HepG2 (cell line): Measurements from ENCODE around the gene GDPD5. TPM values are rescaled to one million over a fixed set of nuclear protein-coding genes. Genes with fewer than 3 reads are reported as not detected.

Experiments
- CAMTA2 ChIP-seq: sonication (generic); formaldehyde crosslinking; IDR thresholded peaks from 2 replicates; pipeline ENCODE4 v1.4.0; 2020; ENCODE audit warnings: mild to moderate bottlenecking, missing genetic modification reagents, borderline replicate concordance
- DNMT1 ChIP-seq: sonication (generic); formaldehyde crosslinking; IDR thresholded peaks from 2 replicates; pipeline ENCODE4 v1.5.1; 2020; ENCODE audit warnings: mild to moderate bottlenecking, missing genetic modification reagents
- HDAC6 ChIP-seq: fragments of 200-600 bp; sonication (generic); IDR thresholded peaks from 2 replicates; pipeline ENCODE4 v1.7.0; 2017; ENCODE audit warnings: mild to moderate bottlenecking, antibody characterized with exemption, low read length, low read depth
- NPAS2 ChIP-seq: sonication (generic); formaldehyde crosslinking; IDR thresholded peaks from 2 replicates; pipeline ENCODE4 v1.8.0; 2022; ENCODE audit warnings: mild to moderate bottlenecking, missing genetic modification reagents, borderline replicate concordance
- SIN3B ChIP-seq: fragments of 150-350 bp; IDR thresholded peaks from 2 replicates; pipeline ENCODE4 v1.6.1; 2014; ENCODE audit warnings: low read length
- SMAD9 ChIP-seq: sonication (generic); formaldehyde crosslinking; IDR thresholded peaks from 2 replicates; pipeline ENCODE4 v1.5.1; 2020; ENCODE audit warnings: mild to moderate bottlenecking, missing genetic modification reagents
- SPEN ChIP-seq: sonication (generic); formaldehyde crosslinking; IDR thresholded peaks from 2 replicates; pipeline ENCODE4 v1.5.1; 2020; ENCODE audit warnings: low read depth, mild to moderate bottlenecking, missing genetic modification reagents
- TGIF2 ChIP-seq: IDR thresholded peaks from 2 replicates; pipeline ENCODE4 v1.6.1; 2016; ENCODE audit warnings: control low read depth, missing compliant biosample characterization
- TMF1 ChIP-seq: sonication (generic); formaldehyde crosslinking; IDR thresholded peaks from 2 replicates; pipeline ENCODE4 v1.8.1; 2022; ENCODE audit warnings: low read depth, missing genetic modification reagents
- WIZ ChIP-seq: sonication (generic); formaldehyde crosslinking; IDR thresholded peaks from 2 replicates; pipeline ENCODE4 v1.5.1; 2020; ENCODE audit warnings: mild to moderate bottlenecking, missing genetic modification reagents
- ZNF530 ChIP-seq: sonication (generic); formaldehyde crosslinking; IDR thresholded peaks from 2 replicates; pipeline ENCODE4 v1.5.0; 2020; ENCODE audit warnings: low read depth, mild to moderate bottlenecking, missing genetic modification reagents
- ZNF563 ChIP-seq: sonication (generic); formaldehyde crosslinking; IDR thresholded peaks from 2 replicates; pipeline ENCODE4 v1.8.0; 2022; ENCODE audit warnings: mild to moderate bottlenecking, moderate library complexity, missing genetic modification reagents
- polyA plus RNA-seq, 8 experiments: library from polyadenylated mRNA; depleted of rRNA in 3 of 8; stranded (reverse) in 7 of 8; unstranded in 1 of 8; fragments of >200 nt; fragmentation: Illumina TruSeq in 4 of 8; extraction: Trizol in 4 of 8; gene quantifications; 2 replicates each; pipeline versions ENCODE4 v1.2.1 to v1.2.3, GENCODE V29; 2011 to 2016; ENCODE audit warnings: low read depth in 4 of 8, missing spikeins in 1 of 8, mixed read lengths in 1 of 8; ENCODE audit not compliant: insufficient read depth in 1 of 8
- total RNA-seq, 5 experiments: library from RNA; depleted of rRNA; stranded (reverse); fragments of >200 nt; fragmentation: Illumina TruSeq; extraction: Trizol; gene quantifications; 2 replicates each; pipeline ENCODE4 v1.2.3, GENCODE V29; 2016; ENCODE audit warnings: low read depth in 1 of 5
- TF ChIP-seq, protein P1 (sequence below): IDR thresholded peaks from 2 replicates; pipeline ENCODE4 v1.6.1; 2016; ENCODE audit warnings: low read depth, control low read depth
- TF ChIP-seq, protein P2 (sequence below): sonication (generic); formaldehyde crosslinking; IDR thresholded peaks from 2 replicates; pipeline ENCODE4 v1.8.1; 2023; ENCODE audit warnings: mild to moderate bottlenecking, moderate library complexity, missing genetic modification reagents
- TF ChIP-seq, protein P3 (sequence below): sonication (generic); formaldehyde crosslinking; IDR thresholded peaks from 2 replicates; pipeline ENCODE4 v1.4.0; 2020; ENCODE audit warnings: missing genetic modification reagents, borderline replicate concordance
- TF ChIP-seq, protein P4 (sequence below): sonication (generic); formaldehyde crosslinking; IDR thresholded peaks from 2 replicates; pipeline ENCODE4 v1.5.0; 2020; ENCODE audit warnings: missing genetic modification reagents
- TF ChIP-seq, protein P5 (sequence below): sonication (generic); formaldehyde crosslinking; IDR thresholded peaks from 2 replicates; pipeline ENCODE4 v1.4.0; 2020; ENCODE audit warnings: missing genetic modification reagents
- TF ChIP-seq, protein P6 (sequence below): sonication (generic); formaldehyde crosslinking; IDR thresholded peaks from 2 replicates; pipeline ENCODE4 v1.8.0; 2023; ENCODE audit warnings: mild to moderate bottlenecking, missing genetic modification reagents

Gene GDPD5
- total and polyA plus RNA-seq, 2 of the 13 experiments (the other 11 are each of a cell fraction or from before 2014, with no cell fraction given): 55.0 to 67.5 TPM

DNA sequence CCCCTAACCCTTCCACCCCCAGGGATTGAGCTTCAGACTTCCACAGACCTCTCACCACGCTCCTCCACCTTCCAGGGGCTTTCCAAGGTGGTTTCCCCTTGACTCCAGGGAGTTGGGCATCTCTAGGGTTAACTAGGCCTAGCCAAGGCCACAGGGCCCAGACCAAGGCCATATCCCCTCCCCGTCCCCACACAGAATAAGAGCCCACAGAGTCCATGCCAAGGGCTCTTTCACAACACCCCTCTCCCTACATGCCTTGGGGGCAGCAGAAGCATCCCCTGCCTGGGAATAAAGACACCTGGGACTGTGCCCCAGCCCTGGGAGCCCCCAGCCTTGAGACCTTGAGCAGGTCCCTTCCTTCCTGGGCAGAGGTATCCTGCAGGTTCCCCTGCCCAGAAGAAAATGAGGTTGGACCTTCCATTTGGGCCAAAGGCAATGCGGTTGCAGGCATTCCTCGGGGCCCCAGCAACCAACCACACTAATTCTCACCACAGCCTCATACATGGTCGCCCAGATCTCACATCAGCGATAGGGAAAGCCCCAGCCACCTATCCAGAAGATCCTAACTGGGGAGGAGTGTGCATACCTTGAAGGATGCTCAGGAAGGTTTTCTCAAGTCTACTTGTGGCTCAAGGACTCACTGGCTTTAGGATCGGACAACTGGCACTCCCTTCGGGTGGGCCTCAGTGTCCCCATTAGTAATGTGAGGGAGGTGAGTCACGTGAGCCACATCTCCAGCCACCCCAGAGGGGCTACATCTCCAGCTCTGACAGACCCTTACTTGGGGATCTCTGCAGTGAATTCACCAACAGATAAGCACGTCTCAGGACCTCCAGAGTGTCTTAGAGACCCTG, 1.7 kb downstream of the GDPD5 start (continued):
- peak; percentile 80 for TF ChIP-seq SPEN (CRISPR knock-in tag)
- no peak for TF ChIP-seq DNMT1 (CRISPR knock-in tag)
- no peak for TF ChIP-seq HDAC6
- TF ChIP-seq ZNF563 (CRISPR knock-in tag): no peak
- TF ChIP-seq, protein P1, sequence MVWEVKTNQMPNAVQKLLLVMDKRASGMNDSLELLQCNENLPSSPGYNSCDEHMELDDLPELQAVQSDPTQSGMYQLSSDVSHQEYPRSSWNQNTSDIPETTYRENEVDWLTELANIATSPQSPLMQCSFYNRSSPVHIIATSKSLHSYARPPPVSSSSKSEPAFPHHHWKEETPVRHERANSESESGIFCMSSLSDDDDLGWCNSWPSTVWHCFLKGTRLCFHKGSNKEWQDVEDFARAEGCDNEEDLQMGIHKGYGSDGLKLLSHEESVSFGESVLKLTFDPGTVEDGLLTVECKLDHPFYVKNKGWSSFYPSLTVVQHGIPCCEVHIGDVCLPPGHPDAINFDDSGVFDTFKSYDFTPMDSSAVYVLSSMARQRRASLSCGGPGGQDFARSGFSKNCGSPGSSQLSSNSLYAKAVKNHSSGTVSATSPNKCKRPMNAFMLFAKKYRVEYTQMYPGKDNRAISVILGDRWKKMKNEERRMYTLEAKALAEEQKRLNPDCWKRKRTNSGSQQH (CRISPR knock-in tag): no peak
- peak; percentile 79; the same call in 1 of the 2 replicates for TF ChIP-seq SMAD9 (CRISPR knock-in tag)
- TF ChIP-seq, protein P2, sequence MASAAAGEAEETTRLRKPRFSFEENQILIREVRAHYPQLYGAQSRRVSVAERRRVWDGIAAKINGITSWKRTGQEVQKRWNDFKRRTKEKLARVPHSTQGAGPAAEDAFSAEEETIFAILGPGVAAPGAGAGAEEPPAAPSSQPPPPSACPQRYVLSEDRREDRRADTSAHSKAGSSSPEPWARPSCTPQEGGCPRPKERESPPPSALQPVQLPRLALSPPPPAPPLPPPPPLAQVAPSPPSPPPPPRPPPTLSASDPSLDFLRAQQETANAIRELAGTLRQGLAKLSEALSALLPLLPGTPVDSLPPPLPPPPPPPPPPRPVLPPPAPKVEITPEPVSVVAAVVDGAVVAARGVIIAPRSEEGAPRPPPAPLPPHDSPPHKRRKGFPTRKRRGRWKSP: 0 out of 2 replicates have a peak, but pooled peaks have one; percentile 44
- TF ChIP-seq WIZ (CRISPR knock-in tag): no peak
- TF ChIP-seq TGIF2 (CRISPR knock-in tag): no peak
- no peak for TF ChIP-seq ZNF530 (CRISPR knock-in tag)
- TF ChIP-seq, protein P3, sequence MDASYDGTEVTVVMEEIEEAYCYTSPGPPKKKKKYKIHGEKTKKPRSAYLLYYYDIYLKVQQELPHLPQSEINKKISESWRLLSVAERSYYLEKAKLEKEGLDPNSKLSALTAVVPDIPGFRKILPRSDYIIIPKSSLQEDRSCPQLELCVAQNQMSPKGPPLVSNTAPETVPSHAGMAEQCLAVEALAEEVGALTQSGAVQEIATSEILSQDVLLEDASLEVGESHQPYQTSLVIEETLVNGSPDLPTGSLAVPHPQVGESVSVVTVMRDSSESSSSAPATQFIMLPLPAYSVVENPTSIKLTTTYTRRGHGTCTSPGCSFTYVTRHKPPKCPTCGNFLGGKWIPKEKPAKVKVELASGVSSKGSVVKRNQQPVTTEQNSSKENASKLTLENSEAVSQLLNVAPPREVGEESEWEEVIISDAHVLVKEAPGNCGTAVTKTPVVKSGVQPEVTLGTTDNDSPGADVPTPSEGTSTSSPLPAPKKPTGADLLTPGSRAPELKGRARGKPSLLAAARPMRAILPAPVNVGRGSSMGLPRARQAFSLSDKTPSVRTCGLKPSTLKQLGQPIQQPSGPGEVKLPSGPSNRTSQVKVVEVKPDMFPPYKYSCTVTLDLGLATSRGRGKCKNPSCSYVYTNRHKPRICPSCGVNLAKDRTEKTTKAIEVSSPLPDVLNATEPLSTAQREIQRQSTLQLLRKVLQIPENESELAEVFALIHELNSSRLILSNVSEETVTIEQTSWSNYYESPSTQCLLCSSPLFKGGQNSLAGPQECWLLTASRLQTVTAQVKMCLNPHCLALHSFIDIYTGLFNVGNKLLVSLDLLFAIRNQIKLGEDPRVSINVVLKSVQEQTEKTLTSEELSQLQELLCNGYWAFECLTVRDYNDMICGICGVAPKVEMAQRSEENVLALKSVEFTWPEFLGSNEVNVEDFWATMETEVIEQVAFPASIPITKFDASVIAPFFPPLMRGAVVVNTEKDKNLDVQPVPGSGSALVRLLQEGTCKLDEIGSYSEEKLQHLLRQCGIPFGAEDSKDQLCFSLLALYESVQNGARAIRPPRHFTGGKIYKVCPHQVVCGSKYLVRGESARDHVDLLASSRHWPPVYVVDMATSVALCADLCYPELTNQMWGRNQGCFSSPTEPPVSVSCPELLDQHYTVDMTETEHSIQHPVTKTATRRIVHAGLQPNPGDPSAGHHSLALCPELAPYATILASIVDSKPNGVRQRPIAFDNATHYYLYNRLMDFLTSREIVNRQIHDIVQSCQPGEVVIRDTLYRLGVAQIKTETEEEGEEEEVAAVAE (CRISPR knock-in tag): no peak
- no peak for TF ChIP-seq CAMTA2 (CRISPR knock-in tag)
- TF ChIP-seq SIN3B: no peak
- TF ChIP-seq, protein P4, sequence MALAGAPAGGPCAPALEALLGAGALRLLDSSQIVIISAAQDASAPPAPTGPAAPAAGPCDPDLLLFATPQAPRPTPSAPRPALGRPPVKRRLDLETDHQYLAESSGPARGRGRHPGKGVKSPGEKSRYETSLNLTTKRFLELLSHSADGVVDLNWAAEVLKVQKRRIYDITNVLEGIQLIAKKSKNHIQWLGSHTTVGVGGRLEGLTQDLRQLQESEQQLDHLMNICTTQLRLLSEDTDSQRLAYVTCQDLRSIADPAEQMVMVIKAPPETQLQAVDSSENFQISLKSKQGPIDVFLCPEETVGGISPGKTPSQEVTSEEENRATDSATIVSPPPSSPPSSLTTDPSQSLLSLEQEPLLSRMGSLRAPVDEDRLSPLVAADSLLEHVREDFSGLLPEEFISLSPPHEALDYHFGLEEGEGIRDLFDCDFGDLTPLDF (CRISPR knock-in tag): no peak
- TF ChIP-seq TMF1 (CRISPR knock-in tag): no peak
- TF ChIP-seq, protein P5, sequence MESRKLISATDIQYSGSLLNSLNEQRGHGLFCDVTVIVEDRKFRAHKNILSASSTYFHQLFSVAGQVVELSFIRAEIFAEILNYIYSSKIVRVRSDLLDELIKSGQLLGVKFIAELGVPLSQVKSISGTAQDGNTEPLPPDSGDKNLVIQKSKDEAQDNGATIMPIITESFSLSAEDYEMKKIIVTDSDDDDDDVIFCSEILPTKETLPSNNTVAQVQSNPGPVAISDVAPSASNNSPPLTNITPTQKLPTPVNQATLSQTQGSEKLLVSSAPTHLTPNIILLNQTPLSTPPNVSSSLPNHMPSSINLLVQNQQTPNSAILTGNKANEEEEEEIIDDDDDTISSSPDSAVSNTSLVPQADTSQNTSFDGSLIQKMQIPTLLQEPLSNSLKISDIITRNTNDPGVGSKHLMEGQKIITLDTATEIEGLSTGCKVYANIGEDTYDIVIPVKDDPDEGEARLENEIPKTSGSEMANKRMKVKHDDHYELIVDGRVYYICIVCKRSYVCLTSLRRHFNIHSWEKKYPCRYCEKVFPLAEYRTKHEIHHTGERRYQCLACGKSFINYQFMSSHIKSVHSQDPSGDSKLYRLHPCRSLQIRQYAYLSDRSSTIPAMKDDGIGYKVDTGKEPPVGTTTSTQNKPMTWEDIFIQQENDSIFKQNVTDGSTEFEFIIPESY (CRISPR knock-in tag): no peak
- no peak for TF ChIP-seq NPAS2 (CRISPR knock-in tag)
- TF ChIP-seq, protein P6, sequence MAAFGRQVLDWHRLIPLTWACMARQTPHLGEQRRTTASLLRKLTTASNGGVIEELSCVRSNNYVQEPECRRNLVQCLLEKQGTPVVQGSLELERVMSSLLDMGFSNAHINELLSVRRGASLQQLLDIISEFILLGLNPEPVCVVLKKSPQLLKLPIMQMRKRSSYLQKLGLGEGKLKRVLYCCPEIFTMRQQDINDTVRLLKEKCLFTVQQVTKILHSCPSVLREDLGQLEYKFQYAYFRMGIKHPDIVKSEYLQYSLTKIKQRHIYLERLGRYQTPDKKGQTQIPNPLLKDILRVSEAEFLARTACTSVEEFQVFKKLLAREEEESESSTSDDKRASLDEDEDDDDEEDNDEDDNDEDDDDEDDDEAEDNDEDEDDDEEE (CRISPR knock-in tag): no peak
